Fibroblast of mammary gland (primary cell): Measurements from ENCODE around the gene MAST3.
A peak's percentile ranks its signal among the peaks of the same experiment; 100 is the strongest.

Source experiments
- DNase-seq: peaks from one replicate; pipeline ENCODE4 v3.0.0-alpha.2; 2010; ENCODE audit warnings: low read depth
- H3K4me3 ChIP-seq: 2 replicates; pipeline ENCODE4 v1.5.1; 2011; ENCODE audit warnings: low read depth, mild to moderate bottlenecking, low read length, moderate library complexity; ENCODE audit not compliant: control insufficient read depth
- TF ChIP-seq, protein P1 (sequence below): conservative IDR thresholded peaks from 2 replicates; pipeline ENCODE4 v1.5.1; 2011; ENCODE audit warnings: low read depth, low read length, inconsistent platforms; ENCODE audit not compliant: control insufficient read depth, insufficient read depth

Gene MAST3

DNA sequence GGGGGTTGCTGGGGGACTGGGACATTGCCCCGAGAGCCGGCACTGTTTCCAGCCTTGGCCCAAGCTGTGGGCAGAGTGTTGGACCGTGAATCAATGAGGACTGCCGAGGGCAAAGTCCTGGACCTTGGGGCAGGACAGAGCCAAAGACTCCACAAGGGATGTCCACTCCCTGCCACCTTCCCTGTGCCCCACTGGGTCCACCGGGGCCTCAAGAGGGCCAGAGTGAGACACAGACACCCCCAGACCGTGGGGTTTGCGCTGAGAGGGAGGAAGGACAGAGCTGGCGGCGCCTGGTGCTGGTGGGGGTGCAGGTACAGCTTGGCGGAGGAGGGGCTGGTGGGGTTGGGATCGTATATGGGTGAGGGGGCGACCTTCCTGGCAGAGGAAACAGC lies 11.8 kb downstream of the MAST3 start:
- TF ChIP-seq, protein P1, sequence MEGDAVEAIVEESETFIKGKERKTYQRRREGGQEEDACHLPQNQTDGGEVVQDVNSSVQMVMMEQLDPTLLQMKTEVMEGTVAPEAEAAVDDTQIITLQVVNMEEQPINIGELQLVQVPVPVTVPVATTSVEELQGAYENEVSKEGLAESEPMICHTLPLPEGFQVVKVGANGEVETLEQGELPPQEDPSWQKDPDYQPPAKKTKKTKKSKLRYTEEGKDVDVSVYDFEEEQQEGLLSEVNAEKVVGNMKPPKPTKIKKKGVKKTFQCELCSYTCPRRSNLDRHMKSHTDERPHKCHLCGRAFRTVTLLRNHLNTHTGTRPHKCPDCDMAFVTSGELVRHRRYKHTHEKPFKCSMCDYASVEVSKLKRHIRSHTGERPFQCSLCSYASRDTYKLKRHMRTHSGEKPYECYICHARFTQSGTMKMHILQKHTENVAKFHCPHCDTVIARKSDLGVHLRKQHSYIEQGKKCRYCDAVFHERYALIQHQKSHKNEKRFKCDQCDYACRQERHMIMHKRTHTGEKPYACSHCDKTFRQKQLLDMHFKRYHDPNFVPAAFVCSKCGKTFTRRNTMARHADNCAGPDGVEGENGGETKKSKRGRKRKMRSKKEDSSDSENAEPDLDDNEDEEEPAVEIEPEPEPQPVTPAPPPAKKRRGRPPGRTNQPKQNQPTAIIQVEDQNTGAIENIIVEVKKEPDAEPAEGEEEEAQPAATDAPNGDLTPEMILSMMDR = no peak
- DNase-seq = no peak
- peak overlapping the region; percentile 60 for H3K4me3 ChIP-seq

DNA sequence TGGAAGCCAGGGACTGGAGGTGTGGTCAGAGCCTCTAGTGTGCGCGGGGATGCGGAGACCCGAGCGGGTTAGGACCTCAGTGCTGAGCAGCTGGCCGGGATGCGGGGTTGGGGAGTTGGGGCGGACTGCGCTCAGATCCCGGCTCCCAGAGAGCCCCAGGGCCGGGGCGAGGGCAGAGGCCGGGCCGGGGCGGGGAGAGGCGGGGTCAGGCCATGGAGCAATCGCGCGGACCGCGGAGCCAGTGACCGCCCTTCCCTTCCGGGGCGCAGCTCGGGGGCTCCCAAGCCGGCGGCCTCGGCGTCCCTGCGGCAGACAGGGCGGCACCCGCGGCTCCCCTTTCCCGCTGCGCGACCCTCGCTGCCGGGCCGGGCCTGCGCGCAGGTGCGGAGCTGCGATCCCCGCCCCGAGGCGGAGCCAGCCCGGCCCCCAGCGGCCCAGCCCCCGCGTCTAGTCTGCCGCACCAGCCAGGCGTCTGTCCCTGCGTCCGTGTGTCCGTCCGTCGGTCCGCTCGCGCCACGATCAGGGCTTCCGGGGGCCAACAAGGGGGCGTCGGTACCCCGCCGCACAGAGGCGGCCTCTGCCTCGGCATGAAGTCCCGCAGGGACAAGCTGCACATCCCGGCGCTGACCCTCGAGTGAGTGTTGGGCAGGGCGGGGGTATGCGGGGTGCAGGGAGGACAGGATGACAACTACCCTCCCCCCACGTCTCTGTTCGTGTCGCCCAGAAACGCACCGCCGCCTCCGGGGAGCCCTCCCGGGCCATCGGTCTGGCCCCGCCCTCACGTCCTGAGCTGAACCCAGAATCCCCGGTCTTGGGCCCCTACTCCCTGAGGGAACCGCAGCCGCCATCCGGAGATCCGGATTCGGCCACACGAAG lies 12.4 kb downstream of the MAST3 start:
- TF ChIP-seq, protein P1 = no peak
- H3K4me3 ChIP-seq = peak overlapping the region; percentile 60
- DNase-seq = no peak

DNA sequence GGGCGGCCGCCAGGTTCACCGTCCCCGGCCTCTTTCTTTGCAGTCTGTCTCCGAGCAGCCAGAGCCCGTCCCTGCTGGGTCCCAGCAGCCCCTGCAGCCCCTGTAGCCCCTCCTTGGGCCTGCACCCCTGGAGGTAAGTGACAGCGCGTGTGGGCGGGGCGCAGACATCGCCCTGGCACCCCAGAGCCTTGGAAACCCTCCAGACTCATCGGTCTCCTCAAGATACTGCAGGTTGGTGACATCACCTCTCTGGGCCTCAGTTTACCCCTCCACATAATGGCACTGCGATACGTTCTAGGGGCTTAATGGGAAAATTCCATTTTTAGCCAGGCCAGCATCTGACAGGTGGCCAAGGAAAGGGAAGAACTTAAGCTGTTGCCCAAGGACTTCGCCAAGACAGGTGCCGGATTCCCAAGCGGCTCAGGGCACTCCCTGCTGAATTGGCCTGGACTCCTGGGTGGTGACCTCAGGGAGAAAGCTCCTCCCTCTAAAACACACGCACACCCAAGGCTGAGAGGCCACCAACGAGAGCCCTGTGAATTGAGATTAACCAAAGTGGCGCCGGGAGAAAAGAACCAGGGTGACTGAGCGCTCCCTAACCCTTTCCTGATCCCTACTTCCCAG lies 13.1 kb downstream of the MAST3 start:
- H3K4me3 ChIP-seq = peak overlapping the region; percentile 60
- TF ChIP-seq, protein P1 = no peak

DNA sequence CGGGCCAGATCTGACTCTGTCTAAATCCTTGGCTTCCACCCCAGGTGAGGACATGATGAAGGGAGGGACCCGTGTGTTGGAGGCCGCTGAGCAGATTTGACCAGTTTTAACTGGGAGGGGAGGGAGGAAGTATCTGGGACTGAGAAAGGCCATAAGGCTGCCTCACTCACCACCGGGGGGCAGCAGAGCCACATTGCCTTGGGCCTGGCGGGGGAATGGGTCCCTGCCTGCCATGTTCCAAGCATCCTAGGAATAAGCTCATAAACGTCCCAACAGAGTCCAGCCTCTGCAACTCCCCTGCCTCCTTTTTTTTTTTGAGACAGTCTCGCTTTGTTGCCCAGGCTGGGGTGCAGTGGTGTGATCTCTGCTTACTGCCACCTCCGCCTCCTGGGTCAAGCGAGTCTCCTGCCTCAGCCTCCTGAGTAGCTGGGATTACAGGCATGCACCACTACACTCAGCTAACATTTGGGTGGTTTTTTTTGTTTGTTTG lies 15.5 kb downstream of the MAST3 start:
- TF ChIP-seq, protein P1 = peak; percentile 94
- no peak overlapping the region for H3K4me3 ChIP-seq
- DNase-seq = peak; percentile 77

More for the DNA sequence above, 13.1 kb downstream of the MAST3 start:
- no peak for DNase-seq

DNA sequence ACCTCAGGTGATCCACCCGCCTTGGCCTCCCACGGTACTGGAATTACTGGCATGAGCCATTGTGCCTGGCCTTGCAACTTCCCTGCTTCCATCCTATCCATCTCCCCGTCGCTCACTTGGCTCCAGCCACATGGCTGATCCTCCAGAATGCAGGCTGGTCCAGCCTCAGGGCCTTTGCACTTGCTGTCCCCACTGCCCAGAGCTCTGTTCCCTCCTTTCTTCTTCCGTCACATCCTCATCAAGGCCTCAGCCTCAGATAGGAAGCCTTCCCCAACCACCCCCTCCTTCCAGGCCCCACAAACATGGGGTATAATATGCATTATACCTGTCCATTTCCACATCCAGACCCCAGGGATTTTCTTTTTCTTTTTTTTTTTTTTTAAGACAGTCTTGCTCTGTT lies 16.2 kb downstream of the MAST3 start:
- DNase-seq = no peak
- TF ChIP-seq, protein P1 = no peak
- no peak overlapping the region for H3K4me3 ChIP-seq

DNA sequence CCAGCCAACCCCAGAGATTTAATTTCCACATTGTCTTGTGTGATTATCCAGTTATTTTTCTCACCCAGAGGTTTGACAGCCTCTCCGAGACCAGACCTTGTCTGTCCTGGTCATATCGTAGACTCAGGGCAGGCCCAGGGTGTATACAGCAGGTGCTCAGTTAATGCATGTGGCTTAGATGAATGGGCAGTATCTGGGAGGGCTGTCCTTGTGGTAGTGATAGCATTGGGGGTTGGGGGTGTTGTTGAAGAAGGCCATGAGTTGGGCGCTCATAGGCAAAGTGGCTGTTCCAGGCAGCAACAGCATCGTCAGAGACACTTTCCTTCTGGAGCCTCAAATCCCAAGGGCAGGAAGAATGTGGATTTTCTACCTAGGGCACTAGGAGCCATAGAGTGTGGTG lies 16.9 kb downstream of the MAST3 start:
- TF ChIP-seq, protein P1 = no peak
- DNase-seq = no peak
- no peak overlapping the region for H3K4me3 ChIP-seq

DNA sequence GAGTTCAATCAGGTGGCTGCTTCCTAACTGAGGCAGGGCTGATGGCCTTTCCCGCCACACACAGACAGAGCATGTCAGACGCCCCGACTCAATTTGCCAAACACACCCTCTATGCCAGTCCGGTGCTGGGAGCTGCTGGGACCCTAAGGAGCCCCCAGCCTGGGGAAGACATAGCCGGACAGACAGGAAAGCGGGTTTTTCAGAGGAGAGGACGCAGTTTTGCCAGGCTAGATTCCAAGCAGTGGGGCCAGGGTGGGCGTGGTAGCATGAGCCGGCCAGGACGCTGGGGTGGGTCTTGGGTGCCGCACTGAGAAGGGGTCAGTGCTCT lies 19.8 kb downstream of the MAST3 start:
- H3K4me3 ChIP-seq = peak overlapping the region; percentile 37
- no peak for DNase-seq
- TF ChIP-seq, protein P1 = no peak
